Small intestine (tissue), 7 donors: Measurements from ENCODE around the gene SAV1. TPM values are rescaled to one million over a fixed set of nuclear protein-coding genes. Genes with fewer than 3 reads are reported as not detected.

ENCODE experiments used
- DNase-seq, 2 donors: peaks; one replicate each; pipeline versions ENCODE4 v3.0.0 to v3.0.0-alpha.2; 2013
- FAIRE-seq: peaks from 2 replicates; lab custom pipeline; 2012; peaks lifted over from hg19 to GRCh38; lab: Jason Lieb, UNC
- H3K27ac ChIP-seq, 3 donors: one replicate each; pipeline ENCODE4 v1.5.1; 2013; ENCODE audit warnings: low read length in 2 of 3, mild to moderate bottlenecking in 2 of 3, control low read depth in 1 of 3, inconsistent platforms in 1 of 3, low read depth in 1 of 3, moderate library complexity in 1 of 3
- H3K27me3 ChIP-seq, 3 donors: one replicate each; pipeline ENCODE4 v1.6.1; 2013; ENCODE audit warnings: low read length in 3 of 3, inconsistent platforms in 1 of 3; ENCODE audit not compliant: control insufficient read depth in 3 of 3, insufficient read depth in 3 of 3
- H3K36me3 ChIP-seq, 3 donors: one replicate each; pipeline ENCODE4 v1.6.1; 2013; ENCODE audit warnings: low read length in 3 of 3, inconsistent platforms in 1 of 3, low read depth in 1 of 3, mild to moderate bottlenecking in 1 of 3, moderate library complexity in 1 of 3; ENCODE audit not compliant: control insufficient read depth in 3 of 3, insufficient read depth in 2 of 3
- H3K4me1 ChIP-seq, 3 donors: one replicate each; pipeline ENCODE4 v1.6.1; 2013; ENCODE audit warnings: low read length in 2 of 3, inconsistent platforms in 1 of 3, low read depth in 1 of 3, mild to moderate bottlenecking in 1 of 3, moderate library complexity in 1 of 3; ENCODE audit not compliant: control insufficient read depth in 3 of 3, insufficient read depth in 2 of 3
- H3K4me3 ChIP-seq, 3 donors: one replicate each; pipeline ENCODE4 v1.5.1; 2013; ENCODE audit warnings: low read length in 3 of 3, control low read depth in 1 of 3, inconsistent platforms in 1 of 3, low read depth in 1 of 3, mild to moderate bottlenecking in 1 of 3, moderate library complexity in 1 of 3
- H3K9me3 ChIP-seq, 2 donors: one replicate each; pipeline ENCODE4 v1.6.1; 2013; ENCODE audit warnings: low read depth in 1 of 2, low read length in 1 of 2; ENCODE audit not compliant: control insufficient read depth in 2 of 2, insufficient read depth in 1 of 2
- WGBS, 3 donors: extraction: QIAGEN DNeasy Blood & Tissue Kit; methylation state at CpG; one replicate each; pipeline ENCODE4 v1.1.7; 2013; 5-methylcytosine and 5-hydroxymethylcytosine counted together
- polyA plus RNA-seq, 4 donors: library from polyadenylated mRNA; stranded (reverse) in 3 of 4; unstranded in 1 of 4; fragments of 200-250 nt in 3 of 4; fragments of 120-200 nt in 1 of 4; gene quantifications; one replicate each; pipeline versions ENCODE4 v1.2.1 to v1.2.3, GENCODE V29; 2013
- donor health status: healthy with polysubstance abuse.
- donor health status: control.
- donor health status: control.
- donor health status: Bipolar disorder and iron deficiency.
- donor health status: healthy.

Gene SAV1
- polyA plus RNA-seq, 4 donors, result 15.0 to 17.6 (median 15.3) TPM

DNA sequence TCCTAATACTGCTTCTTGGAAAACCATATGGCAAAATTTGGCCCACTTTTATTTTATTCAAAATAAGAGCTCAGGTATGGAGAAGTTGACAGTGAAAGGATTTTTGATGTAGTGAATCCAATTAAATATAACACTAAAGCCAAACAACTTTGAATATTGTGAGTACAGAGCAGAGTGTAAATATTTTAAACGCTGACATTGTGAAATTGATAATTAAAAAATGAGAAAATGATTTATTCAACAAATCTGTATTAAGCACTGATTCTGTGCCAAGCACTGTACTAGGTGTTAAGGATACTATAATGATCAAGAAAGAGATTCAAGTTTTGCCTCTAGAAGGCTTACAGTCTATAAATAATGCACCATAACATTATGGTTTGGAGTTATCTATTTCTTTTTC is 57.6 kb downstream of the SAV1 start:
- DNase-seq (no peak), FAIRE-seq (no peak)
- Histone ChIP-seq H3K36me3 (no peaks in the 10 kb centered on the region), H3K9me3 (no peaks in the 10 kb centered on the region), H3K4me1 (no peaks in the 10 kb centered on the region), H3K27me3 (no peaks in the 10 kb centered on the region), H3K27ac (no peak overlapping the region), H3K4me3 (no peak overlapping the region)
- 83 to 94% (median 93%) methylated on average over 1 of the region's 1 CpG for WGBS, 3 donors

DNA sequence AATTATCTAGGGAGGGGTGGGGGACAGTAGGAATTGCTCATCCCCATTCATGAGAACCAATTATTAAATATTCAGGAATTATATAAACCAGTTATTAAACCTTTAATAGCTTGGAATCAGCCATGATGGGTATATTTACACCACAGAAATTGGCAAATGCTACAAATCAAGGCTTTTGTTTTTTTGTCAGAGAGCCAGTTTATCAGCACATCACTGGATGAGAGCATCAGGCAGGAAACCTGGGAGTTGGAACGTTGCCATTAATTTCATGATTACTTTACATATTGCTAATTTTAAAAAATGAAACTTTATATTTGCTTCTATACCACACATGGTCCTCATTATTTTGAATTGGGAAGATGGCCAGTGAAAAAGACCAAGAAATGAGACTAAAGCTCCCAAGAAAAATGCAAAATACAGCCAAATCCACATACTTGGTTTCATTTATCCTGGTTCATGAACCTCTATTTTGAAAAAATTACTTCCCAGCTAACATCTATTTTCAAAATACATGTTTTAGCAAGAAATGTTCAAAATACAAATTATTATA is 59.7 kb downstream of the SAV1 start:
- no peaks in the 10 kb centered on the region for H3K36me3 ChIP-seq
- H3K9me3 ChIP-seq, result no peaks in the 10 kb centered on the region
- 82 to 95% (median 85%) methylated on average over 1 of the region's 1 CpG for WGBS, 3 donors
- no peaks in the 10 kb centered on the region for H3K27me3 ChIP-seq
- H3K4me1 ChIP-seq, result no peaks in the 10 kb centered on the region
- DNase-seq (no peak), FAIRE-seq (no peak)
- H3K4me3 ChIP-seq, result no peak overlapping the region
- no peak overlapping the region for H3K27ac ChIP-seq

DNA sequence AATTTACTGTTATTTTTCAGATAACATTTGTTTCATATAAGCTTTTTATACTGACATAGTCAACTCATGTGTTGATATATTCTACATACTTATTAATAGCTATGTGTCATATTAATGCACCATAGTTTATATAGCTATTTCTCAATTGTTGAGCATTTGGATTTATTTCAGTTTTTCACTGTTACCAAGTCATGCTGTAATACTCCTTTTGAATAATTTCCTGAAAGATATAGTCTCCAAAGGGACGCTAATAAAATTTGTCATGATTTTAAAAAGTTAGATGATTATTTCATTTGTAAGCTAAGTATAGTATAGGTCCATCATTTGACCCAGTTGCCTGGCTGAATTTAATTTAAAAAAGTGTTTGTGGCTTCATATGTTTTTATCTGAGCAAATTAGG is 60.3 kb downstream of the SAV1 start:
- H3K9me3 ChIP-seq, result no peaks in the 10 kb centered on the region
- H3K4me1 ChIP-seq, result no peaks in the 10 kb centered on the region
- H3K27ac ChIP-seq, result no peak overlapping the region
- H3K27me3 ChIP-seq, result no peaks in the 10 kb centered on the region
- peak; percentile 15 for FAIRE-seq
- no peak overlapping the region for H3K4me3 ChIP-seq
- no peak for DNase-seq
- 88 to 98% (median 98%) methylated on average over 1 of the region's 1 CpG for WGBS, 3 donors
- H3K36me3 ChIP-seq, result no peaks in the 10 kb centered on the region

DNA sequence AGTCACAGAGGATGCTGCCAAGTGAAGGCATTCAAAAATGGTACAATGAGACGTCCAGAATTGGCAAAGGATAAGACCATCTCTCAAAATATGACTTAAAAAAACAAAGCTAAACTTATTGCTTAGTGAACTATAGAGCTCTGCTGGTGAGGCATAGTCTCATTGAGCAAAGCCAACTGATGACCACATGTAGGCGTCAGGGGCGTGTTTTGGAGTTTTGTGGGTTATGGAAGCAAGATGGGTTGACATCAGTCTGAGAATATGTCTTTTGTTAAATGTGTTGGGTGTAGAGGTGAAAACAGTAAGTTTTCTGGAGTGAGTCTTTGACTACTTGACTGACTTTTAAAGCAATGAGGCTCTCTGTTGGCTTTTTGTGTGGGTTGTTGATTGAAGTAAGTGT is 60.9 kb downstream of the SAV1 start:
- no peak overlapping the region for H3K27ac ChIP-seq
- H3K9me3 ChIP-seq, result no peaks in the 10 kb centered on the region
- no peaks in the 10 kb centered on the region for H3K36me3 ChIP-seq
- H3K4me3 ChIP-seq, result no peak overlapping the region
- 84 to 86% (median 85%) methylated on average over 3 of the region's 3 CpGs for whole genome bisulfite sequencing, 3 donors
- no peak for FAIRE-seq
- no peaks in the 10 kb centered on the region for H3K4me1 ChIP-seq
- no peaks in the 10 kb centered on the region for H3K27me3 ChIP-seq
- DNase-seq, result no peak

DNA sequence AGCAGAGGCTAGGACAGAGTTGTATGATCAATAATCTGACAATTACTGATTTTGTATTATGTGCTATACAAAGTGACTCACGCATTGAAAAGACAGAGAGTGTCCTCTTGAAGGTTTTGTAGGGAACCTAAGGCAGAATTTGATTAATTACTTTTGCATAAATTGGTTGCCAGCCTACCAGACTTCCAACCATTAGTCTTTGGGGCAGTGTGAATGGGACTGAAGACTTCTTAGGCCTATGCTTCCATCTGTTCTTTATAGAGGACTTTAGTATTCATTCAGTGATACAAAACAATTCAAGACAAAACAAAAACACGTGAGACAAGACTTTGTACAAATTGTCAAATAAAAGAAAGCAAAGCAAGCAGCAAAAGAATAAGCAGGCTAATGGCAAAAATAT is 61.6 kb downstream of the SAV1 start:
- DNase-seq, result no peak
- no peak for FAIRE-seq
- no peaks in the 10 kb centered on the region for H3K36me3 ChIP-seq
- 86 to 92% (median 91%) methylated on average over 2 of the region's 2 CpGs for WGBS, 3 donors
- H3K4me1 ChIP-seq, result no peaks in the 10 kb centered on the region
- H3K9me3 ChIP-seq, result no peaks in the 10 kb centered on the region
- no peak overlapping the region for H3K27ac ChIP-seq
- H3K27me3 ChIP-seq, result no peaks in the 10 kb centered on the region
- no peak overlapping the region for H3K4me3 ChIP-seq

DNA sequence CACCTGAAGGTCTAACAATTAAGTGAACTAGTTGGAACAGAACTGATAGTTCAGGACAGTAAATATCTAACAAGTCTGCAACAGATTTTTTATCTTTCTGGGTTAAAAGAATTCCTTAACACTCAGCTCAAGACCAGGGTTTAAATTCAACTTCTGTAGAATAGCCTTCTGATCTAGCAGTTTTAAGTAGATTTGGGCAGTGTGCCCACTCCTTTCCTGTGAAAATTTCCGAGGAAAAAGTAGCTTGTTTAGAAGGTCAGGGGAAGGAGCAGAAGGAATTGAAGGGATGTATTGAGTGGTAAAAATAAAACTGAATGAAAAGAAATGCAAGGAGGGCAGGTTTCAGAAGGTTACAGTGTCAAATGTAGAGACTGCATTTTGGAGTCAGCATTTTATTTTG is 62.3 kb downstream of the SAV1 start:
- FAIRE-seq (no peak), DNase-seq (no peak)
- Histone ChIP-seq H3K4me3 (no peak overlapping the region), H3K4me1 (no peaks in the 10 kb centered on the region), H3K27ac (no peak overlapping the region), H3K9me3 (no peaks in the 10 kb centered on the region), H3K36me3 (no peaks in the 10 kb centered on the region), H3K27me3 (no peaks in the 10 kb centered on the region)
- WGBS, 3 donors, result 0 to 31% (median 8%) methylated on average over 1 of the region's 1 CpG

DNA sequence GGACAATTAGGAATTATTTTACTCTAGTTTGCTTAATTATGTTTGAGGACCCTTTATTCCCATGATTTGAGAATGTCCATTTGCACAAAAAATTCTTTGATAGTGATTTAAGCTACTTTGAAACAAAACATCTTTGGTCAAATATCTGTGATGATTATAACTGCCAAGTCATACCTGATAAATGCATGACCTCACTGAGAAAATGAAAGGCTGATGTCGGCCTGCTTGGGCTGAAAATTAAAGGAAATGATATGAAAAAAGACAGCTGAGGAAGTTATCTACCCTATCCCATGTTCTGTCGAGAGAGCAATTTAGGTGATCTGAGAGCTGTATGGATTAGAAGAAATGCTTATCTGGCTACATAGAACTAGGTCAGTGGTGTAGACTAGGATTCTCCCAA is 64.5 kb downstream of the SAV1 start:
- Histone ChIP-seq H3K4me3 (no peak overlapping the region), H3K9me3 (no peaks in the 10 kb centered on the region), H3K4me1 (no peaks in the 10 kb centered on the region), H3K36me3 (no peaks in the 10 kb centered on the region), H3K27me3 (no peaks in the 10 kb centered on the region), H3K27ac (no peak overlapping the region)
- DNase-seq (no peak), FAIRE-seq (no peak)
- WGBS, 3 donors, result 54 to 68% (median 64%) methylated on average over 2 of the region's 2 CpGs

DNA sequence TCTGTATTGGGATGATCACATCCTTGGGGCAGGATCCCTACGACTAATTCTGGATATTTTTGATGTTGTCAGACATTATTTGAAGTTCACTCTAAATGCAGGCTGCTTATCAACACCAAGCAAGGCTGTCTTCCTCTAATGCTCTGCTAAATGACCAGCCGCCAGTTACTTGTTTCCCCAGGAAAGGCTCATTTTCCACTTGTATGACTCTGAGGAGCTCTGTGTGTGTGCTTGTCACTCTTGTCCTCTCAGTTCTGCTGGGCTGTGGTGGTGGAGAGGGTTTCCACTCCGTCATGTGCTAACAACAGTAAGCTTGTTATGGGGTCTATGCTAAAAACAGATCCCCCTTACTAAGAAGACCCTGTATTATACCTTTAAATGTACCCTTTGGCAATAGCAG is 66.1 kb downstream of the SAV1 start:
- 84 to 88% (median 86%) methylated on average over 3 of the region's 3 CpGs for WGBS, 3 donors
- H3K36me3 ChIP-seq, result no peaks in the 10 kb centered on the region
- no peaks in the 10 kb centered on the region for H3K9me3 ChIP-seq
- FAIRE-seq, result no peak
- H3K27ac ChIP-seq, result no peak overlapping the region
- no peak for DNase-seq
- no peaks in the 10 kb centered on the region for H3K4me1 ChIP-seq
- H3K27me3 ChIP-seq, result no peaks in the 10 kb centered on the region
- H3K4me3 ChIP-seq, result no peak overlapping the region

DNA sequence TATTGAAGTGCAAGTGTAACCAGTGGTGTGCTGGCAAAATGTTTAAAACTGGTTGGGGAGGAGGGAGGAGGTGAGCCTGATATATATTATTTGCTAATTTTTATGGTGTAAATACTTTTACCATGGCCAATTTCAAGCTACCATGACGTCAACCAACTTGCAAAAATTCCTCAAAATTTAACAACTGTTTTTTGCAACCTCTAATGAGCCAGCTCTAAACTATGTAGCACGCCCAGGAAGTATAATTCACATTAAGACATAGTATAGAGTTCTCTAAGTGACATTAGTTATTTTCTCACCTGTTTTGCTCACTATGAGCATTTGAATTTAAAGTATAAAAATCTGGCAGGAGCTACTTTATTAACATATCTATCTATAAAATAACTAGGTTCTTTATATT is 66.7 kb downstream of the SAV1 start:
- Histone ChIP-seq H3K27me3 (no peaks in the 10 kb centered on the region), H3K9me3 (no peaks in the 10 kb centered on the region), H3K4me1 (no peaks in the 10 kb centered on the region), H3K36me3 (no peaks in the 10 kb centered on the region), H3K4me3 (no peak overlapping the region), H3K27ac (no peak overlapping the region)
- WGBS, 3 donors, result 85 to 90% (median 87%) methylated on average over 2 of the region's 2 CpGs
- FAIRE-seq, result no peak
- no peak for DNase-seq
